GM12872 (cell line): ENCODE measurements around the gene TTLL8.

Experiments
- TF ChIP-seq, protein P1 (sequence below): IDR thresholded peaks from 3 replicates; pipeline ENCODE4 v1.5.1; 2011; ENCODE audit warnings: low read depth, mild to moderate bottlenecking, low read length, moderate library complexity; ENCODE audit not compliant: insufficient read depth

Gene TTLL8

DNA sequence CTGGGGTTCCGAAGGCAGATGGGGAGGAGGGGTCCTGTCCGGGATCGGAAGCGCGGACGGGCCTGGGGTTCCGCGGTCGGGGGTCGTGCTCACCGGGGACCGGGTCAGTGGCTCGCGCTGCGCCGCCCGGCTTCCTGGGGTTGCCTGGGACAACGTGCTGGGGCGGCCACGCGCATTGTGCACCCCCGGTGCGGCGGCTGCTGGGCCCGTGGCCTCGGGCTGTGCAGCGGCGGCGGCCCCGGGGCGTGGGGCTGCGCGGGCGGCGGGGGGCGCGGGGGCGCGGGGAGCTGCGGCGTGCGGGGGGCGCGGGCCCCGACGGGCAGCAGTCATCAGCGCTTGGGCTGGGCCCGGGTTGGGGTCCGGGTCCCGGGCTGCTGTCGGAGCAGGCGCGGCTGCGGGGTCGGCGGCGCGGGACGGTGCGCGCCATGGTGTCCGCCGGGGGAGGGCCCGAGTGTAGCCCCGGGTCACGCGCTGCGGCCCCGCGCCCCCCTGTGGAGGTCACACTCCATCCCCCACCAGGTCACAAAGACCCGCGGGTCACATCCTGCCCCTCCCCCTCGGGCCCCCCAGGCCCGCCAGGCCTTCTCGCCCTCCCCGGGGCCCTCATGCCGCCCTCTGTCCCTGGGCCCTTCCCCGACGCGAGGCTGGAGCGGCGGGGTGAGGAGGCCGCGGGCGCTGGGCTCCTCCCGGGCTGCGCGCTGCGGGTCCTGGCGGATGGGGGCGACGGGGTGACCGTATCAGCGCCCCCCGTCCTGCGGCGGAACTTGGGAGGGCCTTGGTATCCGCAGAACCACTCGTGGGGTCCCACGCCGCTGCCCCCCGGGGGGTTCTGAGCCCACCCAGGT lies at the start of gene TTLL8:
Gene TTLL8, minus strand, starts transcription at position 238 of the 845 bp plus-strand sequence.
- TF ChIP-seq, protein P1, sequence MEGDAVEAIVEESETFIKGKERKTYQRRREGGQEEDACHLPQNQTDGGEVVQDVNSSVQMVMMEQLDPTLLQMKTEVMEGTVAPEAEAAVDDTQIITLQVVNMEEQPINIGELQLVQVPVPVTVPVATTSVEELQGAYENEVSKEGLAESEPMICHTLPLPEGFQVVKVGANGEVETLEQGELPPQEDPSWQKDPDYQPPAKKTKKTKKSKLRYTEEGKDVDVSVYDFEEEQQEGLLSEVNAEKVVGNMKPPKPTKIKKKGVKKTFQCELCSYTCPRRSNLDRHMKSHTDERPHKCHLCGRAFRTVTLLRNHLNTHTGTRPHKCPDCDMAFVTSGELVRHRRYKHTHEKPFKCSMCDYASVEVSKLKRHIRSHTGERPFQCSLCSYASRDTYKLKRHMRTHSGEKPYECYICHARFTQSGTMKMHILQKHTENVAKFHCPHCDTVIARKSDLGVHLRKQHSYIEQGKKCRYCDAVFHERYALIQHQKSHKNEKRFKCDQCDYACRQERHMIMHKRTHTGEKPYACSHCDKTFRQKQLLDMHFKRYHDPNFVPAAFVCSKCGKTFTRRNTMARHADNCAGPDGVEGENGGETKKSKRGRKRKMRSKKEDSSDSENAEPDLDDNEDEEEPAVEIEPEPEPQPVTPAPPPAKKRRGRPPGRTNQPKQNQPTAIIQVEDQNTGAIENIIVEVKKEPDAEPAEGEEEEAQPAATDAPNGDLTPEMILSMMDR: no peak

DNA sequence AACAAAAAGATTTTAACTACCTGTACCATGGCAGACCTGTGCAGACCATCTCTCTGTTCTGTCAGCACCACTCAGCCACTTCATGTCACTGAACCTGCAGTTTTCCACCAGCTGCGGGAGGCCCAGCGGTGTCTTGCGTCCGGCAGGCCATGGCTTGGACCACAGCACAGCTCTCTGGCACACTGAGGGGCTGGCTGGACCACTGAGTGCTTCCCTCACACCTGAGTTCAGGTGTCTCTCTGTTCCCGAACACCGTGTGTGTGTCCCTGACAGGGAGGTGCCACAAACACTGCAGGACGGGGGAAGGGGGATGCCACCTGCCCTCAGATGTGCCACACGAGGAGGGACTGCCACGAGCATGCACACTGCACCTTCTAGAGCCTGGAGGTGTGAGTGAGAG lies 49.4 kb upstream of the TTLL8 start:
- TF ChIP-seq, protein P1: no peak

DNA sequence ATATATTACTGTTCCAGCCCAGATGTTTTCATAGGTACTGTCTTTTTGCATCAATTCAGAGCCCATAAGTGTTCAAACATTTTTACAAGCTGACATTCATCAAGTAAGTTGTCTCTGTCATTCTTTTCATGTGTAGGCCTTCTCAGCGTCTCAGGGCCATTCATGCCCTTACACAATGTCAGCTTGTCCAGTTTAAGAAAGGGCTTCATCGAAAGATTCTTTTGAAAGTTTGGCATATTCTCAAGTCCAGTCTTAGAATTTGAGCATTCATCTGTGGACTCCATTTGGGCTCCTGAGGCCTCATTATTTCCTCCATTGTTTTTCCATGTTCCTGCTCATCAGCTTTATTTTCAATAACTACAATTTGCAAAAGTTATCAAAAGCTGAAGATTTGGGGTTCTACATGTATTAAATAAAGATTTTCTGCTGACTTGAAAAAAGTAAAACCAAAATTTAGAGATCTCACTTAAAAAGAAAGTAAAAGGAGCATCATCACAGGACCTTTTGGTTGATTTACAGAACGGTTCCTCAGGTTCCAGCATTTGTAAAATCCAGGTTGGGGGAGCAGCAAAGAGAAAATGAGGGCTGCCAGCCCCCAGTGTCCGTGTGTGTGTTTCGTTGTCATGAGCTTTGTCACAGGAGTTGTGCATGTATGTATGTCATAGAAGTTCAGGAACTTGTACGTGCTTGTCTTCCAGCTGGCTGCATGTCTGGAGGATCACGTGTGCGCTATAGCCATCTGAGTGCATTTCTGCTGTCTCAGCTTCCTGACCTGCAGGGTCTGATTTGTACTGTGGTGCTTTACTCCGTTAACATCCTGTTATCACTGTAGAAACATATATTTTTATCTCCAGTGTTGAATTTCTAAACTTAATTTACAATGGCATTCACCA lies 47.4 kb upstream of the TTLL8 start:
- TF ChIP-seq, protein P1: no peak

DNA sequence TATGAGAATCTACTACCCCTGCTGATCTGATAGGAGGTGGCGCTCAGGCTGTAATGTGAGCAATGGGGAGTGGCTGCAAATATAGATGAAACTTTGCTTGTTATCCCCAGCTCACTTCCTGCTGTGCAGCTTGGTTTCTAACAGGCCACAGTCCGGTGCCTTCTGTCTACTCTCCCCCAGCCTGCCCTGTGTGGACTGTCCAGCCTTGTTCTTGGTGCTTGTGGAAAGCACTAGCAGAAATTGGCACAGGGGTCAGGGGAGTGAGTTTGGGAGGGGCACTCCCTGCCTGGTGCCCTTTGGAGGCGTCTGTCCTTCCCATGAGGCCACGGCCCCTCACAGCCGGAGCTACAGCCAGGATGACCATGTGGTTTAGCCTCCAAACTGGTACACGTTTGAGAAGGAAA lies 46.0 kb upstream of the TTLL8 start:
- TF ChIP-seq, protein P1: no peak

DNA sequence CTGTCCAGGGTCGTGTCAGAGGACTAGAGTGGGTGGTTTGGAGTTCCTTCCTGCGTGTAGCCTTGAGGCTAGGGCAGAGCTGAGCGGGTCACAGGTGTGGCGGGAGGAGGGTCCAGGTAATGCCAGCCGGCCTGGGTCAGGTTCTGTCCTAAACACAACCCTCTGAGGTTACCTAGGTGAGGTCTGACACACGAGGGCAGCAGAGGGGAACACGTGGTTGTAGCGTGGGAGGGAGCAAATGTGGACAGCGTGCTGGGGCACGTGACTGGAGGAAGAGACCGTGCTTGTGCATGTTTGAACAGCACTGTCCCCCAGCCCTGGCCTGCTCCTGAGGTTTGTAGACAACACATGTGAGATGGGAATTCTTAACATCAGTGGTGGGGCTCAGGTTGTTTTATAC lies 44.8 kb upstream of the TTLL8 start:
- TF ChIP-seq, protein P1: no peak

DNA sequence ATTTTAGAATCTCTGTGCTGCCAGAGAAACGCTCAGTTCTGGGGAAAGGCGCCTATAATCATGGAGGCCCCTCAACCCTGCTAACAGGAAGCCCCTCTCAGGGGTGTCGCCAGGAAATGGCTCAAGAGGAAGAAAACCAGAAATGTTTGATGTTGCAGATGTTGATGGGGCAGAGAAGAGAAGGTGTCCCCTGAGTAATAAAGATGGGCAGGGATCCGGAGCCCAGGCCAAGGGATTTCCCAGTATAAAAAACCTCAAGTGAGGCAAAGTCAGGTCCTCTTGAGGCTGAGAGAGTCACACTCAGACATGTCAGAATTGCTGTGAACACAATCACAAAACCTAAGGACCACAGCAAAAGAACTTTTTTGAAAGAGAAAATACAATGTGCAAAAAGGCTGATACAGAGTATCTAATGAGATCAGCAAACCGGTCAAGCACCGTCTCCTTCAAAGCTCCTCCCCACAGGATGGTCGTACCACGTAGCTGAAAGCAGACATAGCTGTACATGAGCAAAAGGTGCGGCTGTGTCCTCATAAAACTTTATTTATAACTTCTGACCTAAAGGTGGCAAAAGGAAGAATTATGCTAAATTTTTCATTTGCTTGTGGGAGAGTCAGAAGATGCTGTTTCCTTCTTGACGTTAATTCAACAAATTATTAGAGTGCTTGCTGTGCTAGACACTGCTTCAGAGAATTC lies 43.9 kb upstream of the TTLL8 start:
- TF ChIP-seq, protein P1: no peak

DNA sequence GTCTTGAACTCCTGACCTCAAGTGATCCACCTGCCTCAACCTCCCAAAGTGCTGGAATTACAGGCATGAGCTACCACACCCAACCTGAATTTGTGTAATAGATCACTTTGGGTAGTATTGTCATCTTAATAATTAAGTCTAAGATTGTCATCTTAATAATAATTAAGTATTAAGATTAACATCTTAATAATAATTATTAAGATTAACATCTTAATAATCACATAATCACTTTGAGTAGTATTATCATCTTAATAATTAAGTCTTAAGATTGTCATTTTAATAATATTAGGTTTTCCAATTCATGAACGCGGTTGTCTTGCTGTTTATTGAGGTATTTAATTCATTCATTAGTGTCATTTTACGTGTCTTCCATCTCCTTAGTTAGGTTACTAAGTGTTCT lies 40.0 kb upstream of the TTLL8 start:
- TF ChIP-seq, protein P1: no peak
